DOHH2 (cell line): ENCODE data around the gene EXD3.

Experiments used
- H3F3A ChIP-seq: fragments of 200-600 bp; sonication (generic), shearing (Covaris generic); 2 replicates; pipeline ENCODE4 v1.6.0; 2016; ENCODE audit warnings: antibody characterized with exemption, mild to moderate bottlenecking; ENCODE audit not compliant: control insufficient read depth, insufficient read depth
- H3K27ac ChIP-seq: fragments of 200-600 bp; sonication (generic); 2 replicates; pipeline ENCODE4 v1.5.1; 2014; ENCODE audit warnings: low read depth, mild to moderate bottlenecking, low read length, moderate library complexity
- H3K27me3 ChIP-seq: fragments of 200-600 bp; sonication (generic); 2 replicates; pipeline ENCODE4 v1.6.1; 2014; ENCODE audit warnings: mild to moderate bottlenecking, low read length, mixed read lengths; ENCODE audit not compliant: control insufficient read depth
- H3K36me3 ChIP-seq: fragments of 200-600 bp; sonication (generic); 2 replicates; pipeline ENCODE4 v1.6.1; 2014; ENCODE audit warnings: mild to moderate bottlenecking, low read length, moderate library complexity, mixed read lengths; ENCODE audit not compliant: control insufficient read depth
- H3K4me1 ChIP-seq: fragments of 200-600 bp; sonication (generic); 2 replicates; pipeline ENCODE4 v1.6.1; 2014; ENCODE audit warnings: mild to moderate bottlenecking, low read length, mixed read lengths; ENCODE audit not compliant: control insufficient read depth
- H3K4me2 ChIP-seq: fragments of 200-600 bp; sonication (generic); 2 replicates; pipeline ENCODE4 v1.6.0; 2014; ENCODE audit warnings: mild to moderate bottlenecking, low read length, moderate library complexity
- H3K4me3 ChIP-seq: fragments of 200-600 bp; sonication (generic); 2 replicates; pipeline ENCODE4 v1.5.1; 2014; ENCODE audit warnings: mild to moderate bottlenecking, low read length, mixed read lengths
- H3K79me2 ChIP-seq: fragments of 200-600 bp; sonication (generic); 2 replicates; pipeline ENCODE4 v1.6.1; 2014; ENCODE audit warnings: mild to moderate bottlenecking, low read length, mixed read lengths; ENCODE audit not compliant: control insufficient read depth
- H3K9me2 ChIP-seq: fragments of 200-600 bp; sonication (generic); replicated peaks from 2 replicates; pipeline ENCODE4 v1.6.1; 2014; ENCODE audit warnings: mild to moderate bottlenecking, low read length, mixed read lengths; ENCODE audit not compliant: control insufficient read depth
- H3K9me3 ChIP-seq: fragments of 200-600 bp; sonication (generic); 2 replicates; pipeline ENCODE4 v1.6.1; 2014; ENCODE audit warnings: antibody characterized with exemption, low read length, mixed read lengths; ENCODE audit not compliant: control insufficient read depth, insufficient read depth
- H4K20me1 ChIP-seq: fragments of 200-600 bp; sonication (generic); 2 replicates; pipeline ENCODE4 v1.6.0; 2014; ENCODE audit warnings: low read depth, mild to moderate bottlenecking, antibody characterized with exemption, low read length, moderate library complexity; ENCODE audit not compliant: control insufficient read depth, insufficient read depth
- EZH2phosphoT487 ChIP-seq: fragments of 200-600 bp; sonication (generic); IDR thresholded peaks from 2 replicates; pipeline ENCODE4 v1.6.1; 2017; ENCODE audit warnings: borderline replicate concordance, mild to moderate bottlenecking, antibody characterized with exemption, low read length, moderate library complexity, mixed read lengths
- TF ChIP-seq, protein P1 (sequence below): fragments of 200-600 bp; sonication (generic); IDR thresholded peaks from one replicate; pipeline ENCODE4 v1.5.1; 2014; ENCODE audit warnings: antibody characterized with exemption, mild to moderate bottlenecking, low read depth, low read length; ENCODE audit not compliant: poor library complexity, severe bottlenecking

Gene EXD3

GRCh38 chr9:137433349-137433915 is 10.5 kb upstream of the EXD3 start:
- Histone ChIP-seq H3K4me1 (peaks cover 45% of the 10 kb centered on the region), H3K9me2 (no peaks in the 10 kb centered on the region), H3K4me3 (no peak overlapping the region), H3K27me3 (no peaks in the 10 kb centered on the region), H3K79me2 (no peaks in the 10 kb centered on the region), H3F3A (peaks cover 3% of the 10 kb centered on the region; the same call in 1 of the 2 replicates), H3K27ac (no peak overlapping the region), H3K9me3 (no peaks in the 10 kb centered on the region), H3K36me3 (no peaks in the 10 kb centered on the region; the same call in 1 of the 2 replicates), H3K4me2 (no peak overlapping the region), H4K20me1 (no peaks in the 10 kb centered on the region)
- TF ChIP-seq EZH2phosphoT487 = no peak
- TF ChIP-seq, protein P1, sequence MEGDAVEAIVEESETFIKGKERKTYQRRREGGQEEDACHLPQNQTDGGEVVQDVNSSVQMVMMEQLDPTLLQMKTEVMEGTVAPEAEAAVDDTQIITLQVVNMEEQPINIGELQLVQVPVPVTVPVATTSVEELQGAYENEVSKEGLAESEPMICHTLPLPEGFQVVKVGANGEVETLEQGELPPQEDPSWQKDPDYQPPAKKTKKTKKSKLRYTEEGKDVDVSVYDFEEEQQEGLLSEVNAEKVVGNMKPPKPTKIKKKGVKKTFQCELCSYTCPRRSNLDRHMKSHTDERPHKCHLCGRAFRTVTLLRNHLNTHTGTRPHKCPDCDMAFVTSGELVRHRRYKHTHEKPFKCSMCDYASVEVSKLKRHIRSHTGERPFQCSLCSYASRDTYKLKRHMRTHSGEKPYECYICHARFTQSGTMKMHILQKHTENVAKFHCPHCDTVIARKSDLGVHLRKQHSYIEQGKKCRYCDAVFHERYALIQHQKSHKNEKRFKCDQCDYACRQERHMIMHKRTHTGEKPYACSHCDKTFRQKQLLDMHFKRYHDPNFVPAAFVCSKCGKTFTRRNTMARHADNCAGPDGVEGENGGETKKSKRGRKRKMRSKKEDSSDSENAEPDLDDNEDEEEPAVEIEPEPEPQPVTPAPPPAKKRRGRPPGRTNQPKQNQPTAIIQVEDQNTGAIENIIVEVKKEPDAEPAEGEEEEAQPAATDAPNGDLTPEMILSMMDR = no peak

DNA sequence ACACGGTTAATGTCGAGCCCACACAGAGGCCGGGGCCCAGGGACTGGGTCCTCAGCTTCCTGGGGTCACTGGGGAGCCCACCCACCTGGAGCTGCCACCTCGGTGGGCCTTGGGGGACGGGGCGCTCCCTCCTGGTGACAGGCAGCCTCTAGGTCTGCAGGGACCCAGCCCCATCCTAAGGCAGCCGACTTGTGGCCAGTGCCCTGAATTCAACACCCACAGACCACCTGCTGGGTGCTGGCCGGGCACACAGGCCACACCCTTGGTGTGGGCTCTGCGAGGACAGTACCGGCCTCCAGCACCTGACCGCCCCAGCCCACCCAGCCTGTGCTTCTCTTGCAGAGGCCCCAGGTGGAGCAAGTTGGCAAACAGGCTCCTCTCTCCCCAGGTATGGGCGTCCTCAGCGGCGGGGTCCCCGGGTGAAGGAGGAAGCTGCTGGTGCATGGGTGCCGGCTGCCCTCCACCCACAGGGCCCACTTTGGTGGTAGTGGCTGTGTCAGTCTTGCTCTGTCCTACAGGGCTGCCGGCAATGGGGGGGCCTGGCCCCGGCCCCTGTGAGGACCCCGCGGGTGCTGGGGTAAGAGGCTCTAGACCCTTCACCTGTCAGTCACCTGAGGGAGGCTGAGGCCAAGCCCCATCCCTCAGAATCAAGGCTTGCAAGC is 9.9 kb upstream of the EXD3 start:
- peaks cover 51% of the 10 kb centered on the region for H3K4me1 ChIP-seq
- no peaks in the 10 kb centered on the region for H3K27me3 ChIP-seq
- no peaks in the 10 kb centered on the region for H3K9me2 ChIP-seq
- H3K9me3 ChIP-seq = no peaks in the 10 kb centered on the region
- no peak overlapping the region for H3K4me3 ChIP-seq
- H3K36me3 ChIP-seq = no peaks in the 10 kb centered on the region; the same call in 1 of the 2 replicates
- no peak overlapping the region for H3K27ac ChIP-seq
- no peaks in the 10 kb centered on the region for H4K20me1 ChIP-seq
- TF ChIP-seq EZH2phosphoT487 = no peak
- TF ChIP-seq, protein P1 = no peak
- no peaks in the 10 kb centered on the region for H3K79me2 ChIP-seq
- no peak overlapping the region for H3K4me2 ChIP-seq
- peaks cover 5% of the 10 kb centered on the region; the same call in 1 of the 2 replicates for H3F3A ChIP-seq

DNA sequence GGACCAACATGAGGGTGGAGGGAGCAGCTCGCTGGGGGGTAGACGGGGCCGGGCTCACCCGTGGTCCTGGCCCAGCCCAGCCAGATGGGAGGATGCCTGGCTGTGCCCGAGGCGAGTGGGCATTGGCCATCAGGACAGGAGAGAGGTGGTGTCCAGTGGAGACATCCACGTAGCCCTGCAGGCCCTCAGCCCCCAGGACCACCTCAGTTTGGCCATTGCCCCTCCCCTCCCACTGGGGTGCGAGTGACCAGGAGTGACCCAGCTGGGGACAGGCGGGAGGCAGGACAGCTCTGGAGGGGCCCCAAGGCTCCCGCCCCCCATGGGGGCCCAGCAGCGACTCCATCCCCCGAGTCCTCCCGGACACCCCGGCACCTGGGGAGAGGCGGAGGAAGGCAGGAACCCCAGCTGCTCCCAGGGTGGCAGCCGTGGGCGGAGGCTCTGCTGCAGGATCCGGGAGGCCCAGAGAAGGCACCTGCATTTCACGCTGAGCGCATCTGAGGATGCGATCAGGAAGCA is 8.5 kb upstream of the EXD3 start:
- no peaks in the 10 kb centered on the region for H4K20me1 ChIP-seq

More for the DNA sequence above, 8.5 kb upstream of the EXD3 start:
- no peak overlapping the region for H3K27ac ChIP-seq
- peaks cover 63% of the 10 kb centered on the region for H3K4me1 ChIP-seq
- H3K4me3 ChIP-seq = no peak overlapping the region
- H3F3A ChIP-seq = peaks cover 12% of the 10 kb centered on the region
- no peaks in the 10 kb centered on the region for H3K27me3 ChIP-seq
- H3K9me2 ChIP-seq = no peaks in the 10 kb centered on the region
- H3K79me2 ChIP-seq = no peaks in the 10 kb centered on the region
- no peak overlapping the region for H3K4me2 ChIP-seq
- no peaks in the 10 kb centered on the region for H3K9me3 ChIP-seq
- TF ChIP-seq, protein P1 = no peak
- no peak for TF ChIP-seq EZH2phosphoT487
- peaks cover 4% of the 10 kb centered on the region; the same call in 1 of the 2 replicates for H3K36me3 ChIP-seq
